ENCODE data around the gene SLC51B.
"Not testable (repeated sequence)": the region's sequence is repeated elsewhere in the genome, so short reads cannot be mapped to it uniquely, and the experiment has no call there.

The SLC51B gene

DNA sequence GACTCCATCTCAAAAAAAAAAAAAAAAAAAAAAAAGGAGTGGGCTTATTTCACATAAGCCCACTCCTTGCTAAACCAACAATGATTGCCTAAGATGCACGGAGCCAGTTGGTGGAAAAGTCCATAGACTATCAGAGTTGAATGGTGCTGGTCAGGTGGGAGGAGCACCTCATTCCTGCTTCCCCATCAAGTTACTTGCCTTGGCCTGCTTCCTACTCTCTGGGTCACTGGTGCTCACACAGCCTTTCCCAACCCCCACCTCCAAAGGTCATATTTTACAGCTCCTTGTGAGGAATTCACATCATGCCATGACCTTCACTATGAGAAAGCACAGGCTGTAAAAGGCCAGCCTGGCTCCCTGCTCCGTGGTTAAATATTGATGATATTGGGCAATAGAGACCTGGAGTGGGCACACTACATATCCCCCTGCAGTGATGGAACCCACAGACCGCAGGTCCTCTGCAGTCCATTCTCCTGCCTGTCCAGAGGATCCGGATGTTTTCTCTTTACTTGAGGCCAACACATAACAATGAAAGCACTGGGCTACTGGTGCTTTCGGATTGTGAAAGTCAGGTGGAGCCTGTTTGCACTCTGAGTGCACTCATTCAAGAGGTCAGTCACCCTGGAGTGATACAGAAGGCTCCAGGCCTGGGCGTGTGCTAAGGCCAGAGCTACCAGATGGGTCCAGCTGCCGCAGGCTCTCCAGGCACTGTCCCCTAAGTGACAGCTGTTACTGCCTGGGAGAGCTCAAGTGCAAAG is at the start of gene SLC51B:
Gene SLC51B, plus strand, starts transcription at position 664 of the 758 bp plus-strand sequence. CDS start 4,618 bp downstream, outside the sequence.
- DNase-seq = no peak

DNA sequence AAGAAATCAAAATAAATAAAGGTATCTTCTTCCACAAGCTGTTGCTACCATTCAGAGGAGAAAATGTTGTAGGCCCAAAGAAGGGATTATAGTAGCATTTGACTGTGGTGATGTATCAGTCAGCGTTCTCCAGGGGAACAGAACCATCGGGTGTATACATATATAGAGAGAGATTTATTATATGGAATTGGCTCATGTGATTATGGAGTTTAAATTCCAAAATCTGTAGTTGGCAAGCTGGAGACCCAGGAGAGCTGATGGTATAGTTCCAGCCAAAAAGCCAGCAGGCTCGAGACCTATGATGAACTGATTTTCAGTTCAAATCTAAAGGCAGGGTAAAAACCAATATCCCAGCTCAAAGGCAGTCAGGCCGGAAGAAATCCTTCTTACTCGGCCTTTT is 48.1 kb upstream of the SLC51B start:
- no peak for DNase-seq

DNA sequence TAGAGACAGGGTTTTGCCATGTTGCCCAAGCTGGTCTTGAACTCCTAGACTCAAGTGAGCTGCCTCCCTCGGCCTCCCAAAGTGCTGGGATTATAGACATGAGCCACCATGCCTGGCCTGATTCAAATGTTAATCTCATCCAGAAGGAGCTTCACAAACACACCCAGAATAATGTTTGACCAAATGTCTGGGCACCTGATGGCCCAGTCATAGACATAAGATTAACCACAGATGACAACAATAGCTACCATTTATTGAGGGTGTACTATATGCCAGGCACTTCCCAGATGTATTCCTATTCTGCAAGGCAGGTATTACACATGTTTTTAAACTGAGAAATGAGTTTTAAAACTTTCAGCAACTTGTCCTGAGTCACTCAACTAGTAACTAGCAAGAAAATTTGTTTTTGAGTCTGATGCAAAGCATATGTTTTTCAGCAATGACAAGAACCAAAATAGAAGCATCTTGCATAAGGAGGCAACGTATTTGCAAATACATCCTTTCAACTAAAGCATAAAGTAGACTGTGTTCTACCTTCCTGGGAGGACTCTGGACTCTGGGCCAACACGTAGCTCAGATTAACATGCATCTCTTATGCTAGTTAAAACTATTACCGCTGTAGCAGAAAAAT is 47.3 kb upstream of the SLC51B start:
- no peak for DNase-seq

DNA sequence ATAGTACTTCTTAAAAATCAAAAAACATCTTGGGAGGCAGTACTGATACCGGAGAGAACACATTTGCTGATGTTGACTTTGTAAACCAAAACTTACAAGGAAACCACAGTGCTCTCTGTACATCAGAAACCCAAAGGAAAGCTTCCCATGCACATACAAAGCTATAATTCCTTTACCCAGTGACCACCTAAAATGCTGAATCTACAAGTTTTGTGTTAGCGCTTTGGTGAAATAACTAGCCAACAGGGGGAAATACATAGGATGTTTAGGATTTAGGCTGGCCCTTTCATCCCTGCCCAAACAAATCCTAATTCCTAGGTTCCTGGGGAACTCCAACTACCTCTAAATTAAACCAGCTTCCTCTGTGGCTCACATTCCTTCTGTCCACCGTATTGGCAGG is 40.2 kb upstream of the SLC51B start:
- no peak for DNase-seq

DNA sequence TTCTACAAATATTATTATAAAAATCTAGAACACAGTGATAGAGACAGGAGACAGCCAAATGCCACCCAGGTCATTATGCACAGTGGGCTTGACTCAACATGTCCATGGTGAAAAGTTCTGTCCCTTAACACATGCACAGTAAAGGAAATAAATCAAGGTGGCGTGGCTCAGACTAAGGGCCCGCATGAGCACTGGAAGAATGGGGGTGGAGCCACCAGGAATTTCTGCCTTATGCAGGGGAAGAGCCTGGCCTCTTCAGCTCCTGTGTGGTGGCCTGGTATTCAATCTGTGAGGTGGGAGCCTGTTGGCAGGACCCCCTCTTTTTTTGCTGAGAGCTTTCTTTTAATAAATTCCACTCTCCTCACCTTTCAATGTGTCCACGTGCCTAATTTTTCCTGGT is 38.3 kb upstream of the SLC51B start:
- DNase-seq = no peak

DNA sequence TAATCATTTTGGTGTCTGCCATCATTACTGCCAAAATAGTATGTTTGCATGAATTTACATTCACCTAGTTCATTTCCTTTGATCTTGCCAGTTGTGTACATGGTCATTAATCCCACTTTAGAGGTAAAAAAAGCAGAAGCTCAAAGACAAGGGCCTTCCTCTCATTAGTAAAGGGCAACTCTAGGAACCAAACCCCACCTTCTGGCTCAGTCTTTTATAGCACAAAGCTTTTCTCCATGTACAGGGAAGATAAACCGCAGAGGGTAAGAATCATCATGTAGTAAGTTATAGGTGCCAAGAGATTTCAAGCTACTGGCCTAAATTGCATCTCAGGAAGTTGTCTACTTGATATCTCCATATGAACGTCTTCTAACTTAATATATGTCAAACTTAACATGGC is 36.2 kb upstream of the SLC51B start:
- DNase-seq = no peak

DNA sequence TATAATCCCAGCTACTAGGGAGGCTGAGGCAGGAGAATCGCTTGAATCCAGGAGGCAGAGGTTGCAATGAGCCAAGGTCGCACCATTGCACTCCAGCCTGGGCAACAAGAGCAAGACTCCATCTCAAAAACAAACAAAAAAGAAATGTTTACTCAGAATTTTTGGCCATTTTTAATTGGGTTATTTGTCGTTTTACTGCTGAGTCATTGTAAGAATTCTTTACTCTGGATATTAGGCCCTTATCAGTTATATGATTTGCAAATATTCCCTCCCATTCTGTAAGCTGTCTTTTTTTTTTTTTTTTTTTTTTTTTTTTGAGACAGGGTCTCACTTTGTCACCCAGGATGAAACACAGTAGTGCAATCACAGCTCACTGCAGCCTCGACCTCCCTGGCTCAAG is 34.0 kb upstream of the SLC51B start:
- not testable (repeated sequence) for DNase-seq

DNA sequence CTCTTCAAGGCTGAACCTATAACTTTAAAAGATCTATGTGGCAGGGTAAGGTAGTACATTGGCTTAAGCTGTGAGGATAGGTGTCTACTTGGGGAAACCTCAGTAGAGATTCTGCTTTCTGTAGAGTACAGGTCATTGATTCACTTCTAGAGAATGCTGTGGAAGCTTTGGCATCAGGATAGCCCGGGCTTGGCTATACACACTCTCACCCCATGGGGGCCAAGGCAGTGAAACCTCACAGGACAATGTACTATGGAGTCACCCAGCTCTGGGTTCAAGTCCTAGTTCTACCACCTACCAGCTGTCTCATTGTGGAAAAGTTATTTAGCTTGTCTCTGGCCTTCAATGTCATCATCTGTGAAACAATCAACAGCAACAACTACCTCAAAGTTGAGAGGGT is 24.8 kb upstream of the SLC51B start:
- no peak for DNase-seq

DNA sequence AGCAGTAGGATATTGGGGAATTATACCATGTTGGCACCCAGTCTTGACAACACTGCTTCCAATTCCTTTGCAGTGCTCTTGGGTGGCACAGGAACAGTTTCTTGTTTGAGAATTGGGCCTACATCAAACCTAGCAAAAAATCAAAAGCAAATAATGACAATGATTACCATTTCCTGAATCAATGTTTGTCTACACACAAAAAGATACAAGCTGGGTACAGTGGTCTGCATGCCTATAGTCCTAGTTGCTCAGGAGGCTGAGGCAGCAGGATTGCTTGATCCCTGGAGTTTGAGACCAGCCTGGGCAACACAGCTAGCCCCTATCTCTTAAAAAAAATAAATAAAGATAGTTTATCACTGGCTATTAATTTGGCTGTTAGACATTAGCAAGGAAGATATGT is 23.7 kb upstream of the SLC51B start:
- DNase-seq = no peak

DNA sequence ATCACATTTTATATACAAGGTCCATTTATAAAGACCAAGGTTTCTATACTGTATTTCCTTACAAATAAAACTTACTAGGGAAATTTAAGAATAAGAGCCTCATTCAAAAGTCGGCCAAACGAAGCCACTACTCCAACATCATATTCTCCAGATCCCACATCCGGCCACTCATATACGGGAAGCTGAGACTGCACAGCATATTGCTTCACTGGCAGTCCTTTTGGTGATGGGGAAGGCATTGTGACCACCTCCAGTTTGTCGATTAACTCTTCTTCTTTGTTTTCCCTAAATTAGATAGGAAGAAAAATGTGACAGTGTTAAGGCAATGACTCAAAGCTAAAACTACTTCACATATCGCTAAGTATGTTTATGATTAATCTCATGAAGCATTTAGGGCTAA is 18.4 kb upstream of the SLC51B start:
- DNase-seq = no peak

DNA sequence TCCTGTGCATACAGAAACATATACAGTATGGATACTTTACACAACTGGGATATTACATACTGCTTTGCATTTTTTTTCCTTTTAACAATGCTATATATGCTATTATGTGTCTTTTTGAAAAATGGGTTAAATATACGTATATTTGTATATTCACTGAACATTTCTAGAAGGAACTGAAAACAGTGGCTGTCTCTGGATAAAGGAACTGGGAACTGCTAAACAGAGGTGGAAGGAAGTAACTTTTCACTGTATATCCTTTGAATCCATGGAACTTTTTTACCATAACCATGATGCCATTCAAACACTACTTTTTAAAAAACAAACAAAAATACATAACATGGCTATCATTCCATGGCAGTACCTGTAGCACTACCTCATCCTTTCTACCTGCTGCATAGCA is 17.6 kb upstream of the SLC51B start:
- no peak for DNase-seq

DNA sequence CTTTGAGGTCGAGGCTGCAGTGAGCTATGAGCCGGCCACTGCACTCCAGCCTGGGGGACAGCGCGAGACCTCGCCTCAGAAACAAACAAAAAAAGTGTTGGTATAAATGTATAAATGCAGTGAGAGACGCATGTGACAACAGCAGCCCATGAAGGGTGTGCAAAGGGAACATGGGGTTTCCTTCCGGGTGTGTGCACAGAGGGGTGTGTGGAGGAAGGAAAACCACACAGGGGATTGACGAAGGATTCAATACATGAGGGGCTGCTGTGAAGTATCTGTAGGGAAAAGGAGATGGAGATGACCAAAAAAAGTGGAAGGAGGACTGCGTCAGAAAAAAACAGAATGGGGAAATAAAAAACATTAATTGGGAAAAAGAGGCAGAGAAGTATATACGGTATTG is 16.8 kb upstream of the SLC51B start:
- no peak for DNase-seq

DNA sequence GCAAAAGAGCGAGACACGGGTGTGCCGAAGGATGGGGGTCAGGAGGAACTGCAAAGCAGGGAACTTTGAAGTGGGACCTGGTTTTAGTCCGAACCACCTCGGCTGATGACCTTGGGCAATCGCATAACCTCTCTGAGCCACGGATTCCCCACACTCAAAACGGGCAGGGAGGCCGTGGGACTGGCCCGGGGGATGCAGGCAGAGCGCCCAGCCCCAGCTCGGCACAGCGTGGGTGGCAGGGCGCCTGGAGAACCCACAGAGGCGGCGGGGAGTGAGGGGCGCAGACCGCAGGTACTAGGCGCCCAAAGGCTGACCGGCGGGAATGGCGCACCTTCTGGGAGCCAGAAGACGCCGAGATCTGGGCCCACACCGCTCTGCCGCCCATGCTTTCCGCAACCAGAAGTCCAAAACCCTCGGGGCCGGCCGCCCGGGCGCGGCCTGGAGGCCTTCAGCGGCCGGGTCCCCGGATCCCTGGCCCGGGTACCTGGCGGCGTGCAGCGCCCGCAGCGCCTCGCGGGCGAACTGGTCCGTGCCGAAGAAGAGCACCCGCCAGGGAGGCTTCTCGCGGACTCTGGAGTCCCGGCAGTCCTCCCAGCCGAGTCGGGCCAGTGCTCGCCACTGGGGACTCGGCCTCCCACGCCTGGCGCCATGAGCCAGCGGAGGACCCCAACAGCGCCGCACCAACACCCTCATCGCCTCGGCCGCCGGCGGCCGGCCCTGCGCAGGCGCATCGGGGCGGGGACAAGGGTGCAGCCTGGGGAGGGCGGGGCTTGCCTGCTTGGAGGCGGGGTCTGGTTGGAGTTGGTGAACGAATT is 16.1 kb upstream of the SLC51B start, which contains the start of gene MTFMT:
Gene MTFMT, minus strand, starts transcription at position 719 of the 815 bp plus-strand sequence. Its CDS starts 26 bp downstream, at position 693.
- DNase-seq = no peak

DNA sequence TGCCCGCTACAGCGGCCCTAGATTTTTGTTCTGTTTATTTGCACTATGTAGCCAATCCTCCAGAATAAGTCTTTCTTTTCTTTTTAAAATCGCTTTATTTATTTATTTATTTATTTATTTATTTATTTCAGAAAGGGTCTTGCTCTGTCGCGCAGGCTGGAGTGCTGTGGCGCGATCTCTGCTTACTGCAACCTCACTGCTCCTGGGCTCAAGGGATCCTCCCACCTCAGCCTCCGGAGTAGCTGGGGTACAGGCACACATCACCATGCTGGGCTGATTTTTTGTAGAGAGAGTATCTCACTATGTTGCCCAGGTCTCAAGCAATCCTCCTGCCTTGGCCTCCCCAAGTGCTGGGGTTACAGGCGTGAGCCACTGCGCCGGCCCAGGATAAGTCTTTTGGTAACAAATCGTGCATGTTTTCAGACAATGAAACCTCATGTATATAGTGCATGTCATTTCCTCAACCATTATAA is 15.4 kb upstream of the SLC51B start:
- DNase-seq = no peak

DNA sequence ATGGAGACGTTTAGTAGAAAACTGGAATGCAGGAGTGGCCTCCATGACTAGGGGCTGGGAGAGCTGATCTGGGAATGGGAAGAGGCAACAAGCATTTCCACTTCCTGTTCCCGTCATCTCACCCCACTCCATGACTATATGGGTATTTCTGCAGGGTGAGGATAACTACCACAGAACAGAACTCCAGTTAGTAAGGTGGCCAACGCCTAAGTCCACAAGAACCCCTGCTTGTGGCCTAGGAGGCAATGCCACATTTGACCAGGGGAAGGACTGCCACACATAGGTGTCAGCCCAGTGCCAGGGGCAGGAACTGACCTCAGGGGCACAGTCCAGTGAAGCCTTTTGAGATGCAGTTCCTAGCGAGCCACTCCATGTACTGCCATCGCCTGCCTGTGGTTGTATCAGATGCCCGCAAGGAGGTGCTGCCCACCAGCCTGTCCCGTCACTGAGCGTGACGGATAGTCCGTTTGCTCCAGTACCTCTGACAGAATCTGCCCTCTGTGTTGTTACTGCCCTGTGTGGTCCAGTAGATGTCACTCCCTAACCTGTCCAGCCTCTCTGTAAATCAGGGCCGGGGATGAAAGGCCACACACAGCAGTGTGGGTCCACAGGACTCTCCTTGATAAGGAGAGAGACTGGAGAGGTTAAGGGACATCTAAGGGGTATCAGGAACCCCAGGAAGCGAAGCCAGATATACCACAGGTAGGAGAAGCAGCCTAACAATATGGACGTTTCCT is 12.2 kb upstream of the SLC51B start:
- no peak for DNase-seq

DNA sequence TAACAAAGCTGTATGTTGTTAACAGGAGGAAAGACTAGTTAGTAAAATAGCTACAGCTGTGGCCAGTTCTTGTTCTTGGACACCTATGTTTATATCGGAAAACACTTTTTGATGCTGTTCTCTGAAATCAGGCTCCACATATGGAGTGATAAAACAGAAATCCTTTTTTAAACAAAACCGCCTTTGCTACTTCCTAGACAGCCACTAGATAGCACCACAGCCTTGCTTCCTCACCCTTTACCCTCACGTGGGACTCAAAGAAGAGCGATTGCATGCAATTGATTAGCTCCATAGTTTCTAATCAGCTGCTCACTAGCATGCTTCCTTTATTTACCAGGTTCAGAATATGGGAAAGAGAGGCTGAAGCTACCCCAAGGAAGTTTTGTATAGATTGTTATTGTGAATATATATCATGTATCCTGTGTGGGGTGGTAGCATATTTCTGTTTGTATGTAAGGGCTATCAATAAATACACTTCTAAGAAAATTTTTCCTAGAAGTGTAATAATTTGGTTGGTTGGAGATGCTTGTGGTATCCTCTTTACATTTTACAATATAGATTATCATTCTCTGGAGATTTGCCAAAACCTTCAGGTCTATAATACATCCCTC is 11.4 kb upstream of the SLC51B start:
- DNase-seq = no peak

DNA sequence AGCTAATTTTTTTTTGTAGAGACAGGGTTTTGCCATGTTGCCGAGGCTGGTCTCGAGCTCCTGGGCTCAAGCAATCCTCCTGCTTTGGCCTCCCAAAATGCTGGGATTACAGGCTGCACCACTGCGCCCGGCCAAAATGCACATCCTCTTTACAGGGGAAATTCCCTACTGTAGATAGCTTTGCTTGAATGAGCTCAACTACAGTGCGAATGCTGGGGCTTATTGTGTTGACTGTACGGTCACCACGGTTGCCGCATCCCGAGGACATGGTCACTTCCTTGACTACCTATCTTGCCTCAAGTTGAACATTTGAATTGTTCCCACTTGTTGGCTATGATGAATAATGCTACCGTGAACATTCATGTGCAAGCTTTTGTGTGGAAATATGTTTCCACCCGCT is 10.5 kb upstream of the SLC51B start:
- no peak for DNase-seq

DNA sequence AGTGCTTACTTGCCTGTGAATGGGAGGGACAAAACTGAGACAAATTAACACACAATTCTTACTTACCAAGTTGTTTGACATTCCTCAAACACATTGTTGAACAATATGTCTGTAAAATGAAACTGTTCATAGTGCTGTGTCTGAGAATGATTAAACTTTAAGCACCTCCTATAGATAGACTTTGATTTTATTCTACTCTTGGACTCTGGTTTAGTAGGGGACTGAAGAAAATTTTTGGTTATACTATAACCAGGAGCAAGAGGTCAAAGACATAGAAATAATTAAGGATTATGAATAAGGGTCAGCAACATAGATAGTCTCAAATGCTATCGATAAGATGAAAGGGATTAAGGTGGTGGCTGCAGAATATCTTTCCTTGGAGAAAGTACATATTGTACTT is 7.9 kb upstream of the SLC51B start:
- no peak for DNase-seq

DNA sequence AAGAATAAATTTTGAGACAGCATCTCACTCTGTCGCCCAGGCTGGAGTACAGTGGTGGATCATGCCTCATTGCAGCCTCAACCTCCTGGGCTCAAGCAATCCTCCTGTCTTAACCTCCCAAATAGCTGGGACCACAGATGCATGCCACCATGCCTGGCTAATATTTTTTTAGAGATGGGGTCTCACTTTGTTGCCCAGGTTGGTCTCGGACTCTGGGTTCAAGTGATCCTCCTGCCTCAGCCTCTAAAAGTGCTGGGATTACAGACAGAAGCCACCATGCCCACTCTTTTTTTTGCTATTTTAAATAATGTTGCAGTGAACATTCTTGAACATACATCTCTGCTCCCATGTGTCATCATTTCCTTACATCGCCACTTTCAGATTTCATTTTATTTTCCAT is 6.8 kb upstream of the SLC51B start:
- DNase-seq = no peak

DNA sequence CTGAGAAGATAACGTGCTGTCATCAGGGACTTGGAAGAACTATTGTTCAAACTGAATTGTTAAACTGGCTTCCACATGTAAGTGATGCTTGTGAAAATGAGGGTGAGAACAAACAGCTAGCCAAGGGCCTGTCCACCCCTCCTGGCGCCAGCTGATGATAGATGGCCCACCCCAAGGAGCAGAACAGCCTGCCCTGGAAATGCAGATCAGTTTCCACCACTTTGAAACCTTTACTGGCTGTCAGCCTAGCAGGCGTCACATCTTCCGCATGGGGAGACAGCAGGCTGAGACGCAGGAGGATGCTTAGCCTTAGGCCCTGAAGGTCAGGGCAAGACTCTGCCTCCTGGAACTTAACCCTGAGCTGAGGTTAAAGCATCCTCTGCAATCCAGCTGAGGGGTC is 6.4 kb upstream of the SLC51B start:
- DNase-seq = no peak

DNA sequence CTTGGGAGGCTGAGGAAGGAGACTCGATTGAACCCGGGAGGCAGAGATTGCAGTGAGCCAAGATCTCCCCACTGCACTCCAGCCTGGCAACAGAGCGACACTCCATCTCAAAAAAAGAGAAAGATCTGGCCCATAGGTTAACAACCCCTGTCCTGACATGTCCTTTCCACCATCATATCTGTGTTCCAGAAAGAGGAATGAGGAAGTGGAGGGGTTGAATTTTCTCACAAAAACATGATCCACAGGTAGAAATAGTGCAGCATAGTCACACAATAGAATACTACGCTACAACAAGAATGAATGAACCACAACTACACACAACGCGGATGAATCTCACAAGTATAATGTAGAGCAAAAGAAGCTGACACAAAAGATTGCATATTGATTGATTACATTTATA is 4.7 kb upstream of the SLC51B start:
- no peak for DNase-seq

DNA sequence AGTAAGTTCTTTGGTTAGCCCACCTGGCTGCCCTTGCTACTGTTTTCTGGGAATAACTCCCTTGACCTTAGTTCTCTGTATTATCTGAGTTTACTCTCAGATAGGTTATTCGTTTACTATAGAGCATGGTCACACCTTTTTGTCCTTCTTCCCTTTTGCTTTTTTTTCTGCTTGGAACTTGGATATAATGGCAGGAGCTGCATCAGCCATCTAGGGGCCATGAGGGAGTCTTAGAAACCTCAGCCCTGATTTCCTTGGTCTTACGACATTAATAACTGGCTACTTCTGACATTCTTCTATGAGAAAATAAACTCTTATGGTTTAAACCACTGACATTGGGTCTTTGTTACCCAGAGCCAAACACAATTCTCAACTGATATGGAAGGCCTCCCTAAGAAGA is 3.4 kb upstream of the SLC51B start:
- no peak for DNase-seq
